Measurements from ENCODE around the gene MICAL2. TPM values are rescaled to one million over a fixed set of nuclear protein-coding genes. Genes with fewer than 3 reads are reported as not detected.

The MICAL2 gene
- total RNA-seq, 1 experiment from 2014 or later = 247 TPM

- H3K9me3 ChIP-seq = no peaks in the 10 kb centered on the region
- no peaks in the 10 kb centered on the region for H3K9me3 Mint-ChIP-seq (ENCODE audit: unreplicated experiment)
- POLR2A ChIA-PET = no interaction called here
- peak overlapping the region; percentile 80 for H3K27ac Mint-ChIP-seq (ENCODE audit: unreplicated experiment)
- H3K4me3 Mint-ChIP-seq (ENCODE audit: unreplicated experiment) = no peak overlapping the region
- H3K4me1 ChIP-seq = peaks cover 36% of the 10 kb centered on the region
- no peaks in the 10 kb centered on the region for H3K27me3 ChIP-seq (replicated peaks; ENCODE audit: control insufficient read depth, insufficient read depth, low read length)
- BruUV-seq (replicated peaks) = no TSS peak
- no peaks in the 10 kb centered on the region for H3K27me3 Mint-ChIP-seq (ENCODE audit: insufficient read depth, unreplicated experiment)
- H3K36me3 ChIP-seq (ENCODE audit: control insufficient read depth, insufficient read depth, low read length) = no peaks in the 10 kb centered on the region; the same call in 1 of the 2 replicates
- peaks cover 31% of the 10 kb centered on the region for H3K4me1 Mint-ChIP-seq (ENCODE audit: low read depth, unreplicated experiment)
- CTCF ChIA-PET = no interaction called here
- intact Hi-C loops (cut with micrococcal nuclease; ENCODE audit: unreplicated experiment) = no loop called here
- TF ChIP-seq, protein P1, sequence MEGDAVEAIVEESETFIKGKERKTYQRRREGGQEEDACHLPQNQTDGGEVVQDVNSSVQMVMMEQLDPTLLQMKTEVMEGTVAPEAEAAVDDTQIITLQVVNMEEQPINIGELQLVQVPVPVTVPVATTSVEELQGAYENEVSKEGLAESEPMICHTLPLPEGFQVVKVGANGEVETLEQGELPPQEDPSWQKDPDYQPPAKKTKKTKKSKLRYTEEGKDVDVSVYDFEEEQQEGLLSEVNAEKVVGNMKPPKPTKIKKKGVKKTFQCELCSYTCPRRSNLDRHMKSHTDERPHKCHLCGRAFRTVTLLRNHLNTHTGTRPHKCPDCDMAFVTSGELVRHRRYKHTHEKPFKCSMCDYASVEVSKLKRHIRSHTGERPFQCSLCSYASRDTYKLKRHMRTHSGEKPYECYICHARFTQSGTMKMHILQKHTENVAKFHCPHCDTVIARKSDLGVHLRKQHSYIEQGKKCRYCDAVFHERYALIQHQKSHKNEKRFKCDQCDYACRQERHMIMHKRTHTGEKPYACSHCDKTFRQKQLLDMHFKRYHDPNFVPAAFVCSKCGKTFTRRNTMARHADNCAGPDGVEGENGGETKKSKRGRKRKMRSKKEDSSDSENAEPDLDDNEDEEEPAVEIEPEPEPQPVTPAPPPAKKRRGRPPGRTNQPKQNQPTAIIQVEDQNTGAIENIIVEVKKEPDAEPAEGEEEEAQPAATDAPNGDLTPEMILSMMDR (IDR thresholded peaks at IDR 0.05; ENCODE audit: insufficient read depth in 1 of 2, low read depth in 1 of 2, low read length in 1 of 2, severe bottlenecking in 1 of 2, unreplicated experiment in 1 of 2) = no peak
- no peak for DNase-seq
- H3K4me3 ChIP-seq (ENCODE audit: low read depth, low read length) = no peak overlapping the region
- peaks cover 17% of the 10 kb centered on the region for H3K36me3 Mint-ChIP-seq (ENCODE audit: insufficient read depth, unreplicated experiment)
These were observed 160.4 kb downstream of the MICAL2 start for GRCh38 chr11:12270817-12271216.

- intact Hi-C loops (cut with micrococcal nuclease; ENCODE audit: unreplicated experiment) = no loop called here
- Histone ChIP-seq H3K4me3 (ENCODE audit: low read depth, low read length) (no peak overlapping the region), H3K9me3 (no peaks in the 10 kb centered on the region), H3K27me3 (replicated peaks; ENCODE audit: control insufficient read depth, insufficient read depth, low read length) (no peaks in the 10 kb centered on the region), H3K36me3 (ENCODE audit: control insufficient read depth, insufficient read depth, low read length) (no peaks in the 10 kb centered on the region; the same call in 1 of the 2 replicates), H3K4me1 (peaks cover 36% of the 10 kb centered on the region)
- no peak overlapping the region for H3K4me3 Mint-ChIP-seq (ENCODE audit: unreplicated experiment)
- DNase-seq = no peak
- H3K27me3 Mint-ChIP-seq (ENCODE audit: insufficient read depth, unreplicated experiment) = no peaks in the 10 kb centered on the region
- ChIA-PET CTCF (no interaction called here), POLR2A (no interaction called here)
- H3K36me3 Mint-ChIP-seq (ENCODE audit: insufficient read depth, unreplicated experiment) = peaks cover 17% of the 10 kb centered on the region
- peaks cover 31% of the 10 kb centered on the region for H3K4me1 Mint-ChIP-seq (ENCODE audit: low read depth, unreplicated experiment)
- peak overlapping the region; percentile 80 for H3K27ac Mint-ChIP-seq (ENCODE audit: unreplicated experiment)
- no peaks in the 10 kb centered on the region for H3K9me3 Mint-ChIP-seq (ENCODE audit: unreplicated experiment)
- BruUV-seq (replicated peaks) = no TSS peak
- TF ChIP-seq, protein P1 (IDR thresholded peaks at IDR 0.05; ENCODE audit: insufficient read depth in 1 of 2, low read depth in 1 of 2, low read length in 1 of 2, severe bottlenecking in 1 of 2, unreplicated experiment in 1 of 2) = no peak
These were observed 160.9 kb downstream of the MICAL2 start for GRCh38 chr11:12271241-12271640.

DNA sequence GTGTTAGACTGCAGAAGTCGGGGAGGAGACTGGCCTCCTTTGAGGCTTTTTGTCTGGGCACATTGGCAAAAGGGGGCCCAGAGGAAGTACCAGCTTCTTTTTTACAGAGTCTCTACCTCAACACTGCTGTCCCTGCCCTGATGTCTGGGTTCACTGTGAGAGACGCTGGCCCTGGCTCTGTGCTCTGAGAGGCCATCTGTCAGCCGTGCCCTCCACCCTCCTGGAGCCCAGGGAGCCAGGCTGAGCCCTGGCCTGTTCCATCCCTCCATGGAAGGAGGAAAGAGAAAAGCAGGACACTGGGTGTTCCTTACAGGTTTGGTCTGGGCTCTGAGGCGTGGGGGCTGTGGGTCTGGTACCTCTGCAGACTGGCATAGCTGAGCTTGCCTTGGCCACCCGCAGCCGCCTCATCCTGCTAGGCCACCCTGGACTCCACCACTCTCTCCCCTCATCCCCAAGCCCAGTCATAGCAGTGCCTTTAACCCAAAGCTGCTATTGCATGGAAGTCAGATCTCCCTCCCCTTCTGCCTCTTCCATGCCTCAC, 161.5 kb downstream of the MICAL2 start:
- ChIA-PET CTCF (interaction anchor here (0.5 to 1.1 kb wide), 3 partner anchors 9 to 185 kb away, joined by 3 read pairs; partner anchors contain the start of gene MICAL2), POLR2A (no interaction called here)
- intact Hi-C loops (cut with micrococcal nuclease; ENCODE audit: unreplicated experiment) = no loop called here

More for the DNA sequence above, 161.5 kb downstream of the MICAL2 start:
- Mint-ChIP-seq H3K9me3 (ENCODE audit: unreplicated experiment) (no peaks in the 10 kb centered on the region), H3K4me3 (ENCODE audit: unreplicated experiment) (no peak overlapping the region), H3K27me3 (ENCODE audit: insufficient read depth, unreplicated experiment) (no peaks in the 10 kb centered on the region), H3K27ac (ENCODE audit: unreplicated experiment) (no peak overlapping the region), H3K36me3 (ENCODE audit: insufficient read depth, unreplicated experiment) (peaks cover 17% of the 10 kb centered on the region), H3K4me1 (ENCODE audit: low read depth, unreplicated experiment) (peaks cover 31% of the 10 kb centered on the region)
- no peak for DNase-seq
- TF ChIP-seq, protein P1 (IDR thresholded peaks at IDR 0.05; ENCODE audit: insufficient read depth in 1 of 2, low read depth in 1 of 2, low read length in 1 of 2, severe bottlenecking in 1 of 2, unreplicated experiment in 1 of 2) = no peak
- Histone ChIP-seq H3K4me3 (ENCODE audit: low read depth, low read length) (no peak overlapping the region), H3K36me3 (ENCODE audit: control insufficient read depth, insufficient read depth, low read length) (no peaks in the 10 kb centered on the region; the same call in 1 of the 2 replicates), H3K4me1 (peaks cover 36% of the 10 kb centered on the region), H3K27me3 (replicated peaks; ENCODE audit: control insufficient read depth, insufficient read depth, low read length) (no peaks in the 10 kb centered on the region), H3K9me3 (no peaks in the 10 kb centered on the region)
- BruUV-seq (replicated peaks) = no TSS peak

All from Caco-2 (cell line).